Sigmoid colon (tissue), 7 donors: Measurements from ENCODE around the gene OVCH2. TPM values are rescaled to one million over a fixed set of nuclear protein-coding genes. Genes with fewer than 3 reads are reported as not detected.

Source experiments
- DNase-seq: peaks from one replicate; pipeline ENCODE4 v3.0.0-alpha.2; 2019
- H3K27ac ChIP-seq, 4 donors: fragments of 200-600 bp; sonication (generic); one replicate each; pipeline ENCODE4 v1.5.1; 2016 to 2019; ENCODE audit warnings: mild to moderate bottlenecking in 1 of 4
- H3K27me3 ChIP-seq, 3 donors: fragments of 200-600 bp; sonication (generic); one replicate each; pipeline ENCODE4 v1.5.1; 2019; ENCODE audit warnings: mild to moderate bottlenecking in 1 of 3
- H3K36me3 ChIP-seq, 4 donors: fragments of 200-600 bp; sonication (generic); one replicate each; pipeline ENCODE4 v1.5.1; 2016 to 2019
- H3K4me1 ChIP-seq, 4 donors: fragments of 200-600 bp; sonication (generic); one replicate each; pipeline ENCODE4 v1.5.1; 2017 to 2019
- H3K4me3 ChIP-seq, 4 donors: fragments of 200-600 bp; sonication (generic); one replicate each; pipeline ENCODE4 v1.5.1; 2017 to 2019; ENCODE audit warnings: mild to moderate bottlenecking in 2 of 4, moderate library complexity in 1 of 4
- H3K9me3 ChIP-seq, 4 donors: fragments of 200-600 bp in 3 of 4; sonication (generic) in 3 of 4; one replicate each; pipeline versions ENCODE4 v1.5.1 to v1.6.1; 2013 to 2019
- CTCF ChIP-seq, 4 experiments: fragments of 450-650 bp in 3 of 4; fragments of 200-600 bp in 1 of 4; IDR thresholded peaks; one replicate each; pipeline ENCODE4 v1.5.1; 2016 to 2019; ENCODE audit warnings: antibody characterized with exemption in 4 of 4, mild to moderate bottlenecking in 3 of 4, moderate library complexity in 2 of 4
- EP300 ChIP-seq, 4 donors: sonication (generic); formaldehyde crosslinking; IDR thresholded peaks; one replicate each; pipeline ENCODE4 v1.6.1; 2017; ENCODE audit warnings: antibody characterized with exemption in 4 of 4
- POLR2A ChIP-seq, 2 donors: fragments of 450-650 bp; IDR thresholded peaks; one replicate each; pipeline ENCODE4 v1.6.1; 2016; ENCODE audit warnings: antibody characterized with exemption in 2 of 2, mild to moderate bottlenecking in 2 of 2, moderate library complexity in 2 of 2
- POLR2AphosphoS5 ChIP-seq, 4 donors: sonication (generic); formaldehyde crosslinking; IDR thresholded peaks; one replicate each; pipeline ENCODE4 v1.6.1; 2017; ENCODE audit warnings: antibody characterized with exemption in 4 of 4
- WGBS, 2 donors: extraction: QIAGEN DNeasy Blood & Tissue Kit; methylation state at CpG; one replicate each; pipeline ENCODE4 v1.1.7; 2013; 5-methylcytosine and 5-hydroxymethylcytosine counted together
- intact Hi-C: fragments of 100-400 bp; cut with DNase I; formaldehyde crosslinking; loops from one replicate; pipeline ENCODE4 v1.15.1; 2023
- polyA plus RNA-seq, 3 donors: library from polyadenylated mRNA; stranded (reverse); fragments of 200-250 nt; gene quantifications; one replicate each; pipeline ENCODE4 v1.2.3, GENCODE V29; 2013
- total RNA-seq, 4 donors: library from RNA; depleted of rRNA; stranded (reverse); fragments of >200 nt; gene quantifications; one replicate each; pipeline ENCODE4 v1.1.0, GENCODE V29; 2016
- donor health status: healthy with polysubstance abuse.
- donor health status: Bipolar disorder and iron deficiency.
- donor health status: healthy.

The OVCH2 gene
- total and polyA plus RNA-seq, 7 donors, result not detected

GRCh38 chr11:7689239-7689638 is 17.0 kb downstream of the OVCH2 start:
- no peaks in the 10 kb centered on the region for H3K4me1 ChIP-seq
- intact Hi-C loops, result no loop called here
- H3K4me3 ChIP-seq, result no peak overlapping the region
- no peaks in the 10 kb centered on the region for H3K9me3 ChIP-seq
- no peak overlapping the region for H3K27ac ChIP-seq
- H3K36me3 ChIP-seq, result no peaks in the 10 kb centered on the region
- no peak for DNase-seq
- TF ChIP-seq EP300 (IDR thresholded peaks at IDR 0.05), result no peak
- no peak for TF ChIP-seq POLR2A (IDR thresholded peaks at IDR 0.05)
- no peak for TF ChIP-seq CTCF (IDR thresholded peaks at IDR 0.05)
- TF ChIP-seq POLR2AphosphoS5 (IDR thresholded peaks at IDR 0.05), result no peak
- H3K27me3 ChIP-seq, result peaks cover 0 to 9% (median 4%) of the 10 kb centered on the region in 3 donors
- 67 to 75% methylated on average over 4 of the region's 4 CpGs for WGBS, 2 donors

GRCh38 chr11:7688238-7688826 is 17.9 kb downstream of the OVCH2 start:
- no peak overlapping the region for H3K4me3 ChIP-seq
- H3K27ac ChIP-seq, result no peak overlapping the region
- H3K9me3 ChIP-seq, result no peaks in the 10 kb centered on the region
- intact Hi-C loops, result no loop called here
- H3K4me1 ChIP-seq, result no peaks in the 10 kb centered on the region
- no peak for DNase-seq
- WGBS, 2 donors, result 14 to 19% methylated on average over 4 of the region's 4 CpGs
- no peak for TF ChIP-seq POLR2AphosphoS5 (IDR thresholded peaks at IDR 0.05)
- TF ChIP-seq POLR2A (IDR thresholded peaks at IDR 0.05), result no peak
- TF ChIP-seq CTCF (IDR thresholded peaks at IDR 0.05), result peak in 3 of 4 experiments; percentile 49 to 72 (median 62)
- no peak for TF ChIP-seq EP300 (IDR thresholded peaks at IDR 0.05)
- H3K27me3 ChIP-seq, result peaks cover 0 to 1% (median 0%) of the 10 kb centered on the region in 3 donors
- no peaks in the 10 kb centered on the region for H3K36me3 ChIP-seq

GRCh38 chr11:7687386-7687785 is 18.9 kb downstream of the OVCH2 start:
- H3K36me3 ChIP-seq, result no peaks in the 10 kb centered on the region
- H3K4me1 ChIP-seq, result no peaks in the 10 kb centered on the region
- TF ChIP-seq POLR2A (IDR thresholded peaks at IDR 0.05) (no peak), POLR2AphosphoS5 (IDR thresholded peaks at IDR 0.05) (no peak), CTCF (IDR thresholded peaks at IDR 0.05) (no peak), EP300 (IDR thresholded peaks at IDR 0.05) (no peak)
- no peaks in the 10 kb centered on the region for H3K9me3 ChIP-seq
- H3K27me3 ChIP-seq, result no peaks in the 10 kb centered on the region
- WGBS, 2 donors, result 93 to 98% methylated on average over 1 of the region's 1 CpG
- no peak for DNase-seq
- intact Hi-C loops, result no loop called here
- H3K4me3 ChIP-seq, result no peak overlapping the region
- no peak overlapping the region for H3K27ac ChIP-seq

GRCh38 chr11:7686761-7687160 is 19.5 kb downstream of the OVCH2 start:
- Histone ChIP-seq H3K36me3 (no peaks in the 10 kb centered on the region), H3K4me3 (no peak overlapping the region), H3K27ac (no peak overlapping the region), H3K4me1 (no peaks in the 10 kb centered on the region), H3K9me3 (no peaks in the 10 kb centered on the region), H3K27me3 (no peaks in the 10 kb centered on the region)
- no peak for TF ChIP-seq POLR2A (IDR thresholded peaks at IDR 0.05)
- intact Hi-C loops, result no loop called here
- 89 to 90% methylated on average over 4 of the region's 4 CpGs for WGBS, 2 donors
- no peak for DNase-seq

- Histone ChIP-seq H3K36me3 (no peaks in the 10 kb centered on the region), H3K27me3 (no peaks in the 10 kb centered on the region)
- intact Hi-C loops, result no loop called here
Observed at GRCh38 chr11:7683571-7683970, 22.7 kb downstream of the OVCH2 start.

More at GRCh38 chr11:7683571-7683970, 22.7 kb downstream of the OVCH2 start:
- H3K27ac ChIP-seq, result no peak overlapping the region
- no peak overlapping the region for H3K4me3 ChIP-seq
- H3K4me1 ChIP-seq, result no peaks in the 10 kb centered on the region
- no peak for TF ChIP-seq CTCF (IDR thresholded peaks at IDR 0.05)
- TF ChIP-seq POLR2AphosphoS5 (IDR thresholded peaks at IDR 0.05), result no peak
- TF ChIP-seq POLR2A (IDR thresholded peaks at IDR 0.05), result no peak
- no peak for TF ChIP-seq EP300 (IDR thresholded peaks at IDR 0.05)
- DNase-seq, result no peak
- no peaks in the 10 kb centered on the region for H3K9me3 ChIP-seq
- 85 to 95% methylated on average over 2 of the region's 2 CpGs for WGBS, 2 donors
